Fibroblast of pulmonary artery (primary cell): ENCODE data around the gene IFNA4.
"Not testable (repeated sequence)": the region's sequence is repeated elsewhere in the genome, so short reads cannot be mapped to it uniquely, and the experiment has no call there.

Source experiments
- DNase-seq: peaks from one replicate; pipeline ENCODE4 v3.0.0-alpha.2; 2010; ENCODE audit warnings: low read depth
- H3K4me3 ChIP-seq: replicated peaks from 2 replicates; pipeline ENCODE4 v1.5.1; 2011; ENCODE audit warnings: low read depth, mild to moderate bottlenecking, control low read depth, low read length, moderate library complexity
- CTCF ChIP-seq: IDR thresholded peaks from 2 replicates; pipeline ENCODE4 v1.5.1; 2011; ENCODE audit warnings: mild to moderate bottlenecking, control low read depth, low read length, inconsistent platforms; ENCODE audit errors: missing control alignments

The IFNA4 gene

GRCh38 chr9:21210311-21210710, 22.9 kb upstream of the IFNA4 start:
- TF ChIP-seq CTCF: no peak
- DNase-seq: no peak
- no peak overlapping the region for H3K4me3 ChIP-seq

- not testable (repeated sequence) for DNase-seq, H3K4me3 ChIP-seq
Observed at GRCh38 chr9:21207043-21207442, 19.7 kb upstream of the IFNA4 start, which contains the start of gene IFNA10. TSS of gene IFNA10 (minus strand) at chr9:21207143. CDS start at chr9:21207097, 46 bp downstream.

- TF ChIP-seq CTCF: no peak
- DNase-seq: no peak
- H3K4me3 ChIP-seq: no peak overlapping the region
Observed at GRCh38 chr9:21205204-21205603, 17.8 kb upstream of the IFNA4 start.

- not testable (repeated sequence) for H3K4me3 ChIP-seq, DNase-seq
Observed at GRCh38 chr9:21202105-21202504, 14.7 kb upstream of the IFNA4 start, which contains the start of gene IFNA7. TSS of gene IFNA7 (minus strand) at chr9:21202205. CDS start at chr9:21202165, 40 bp downstream.

GRCh38 chr9:21194867-21195776, 7.7 kb upstream of the IFNA4 start:
- H3K4me3 ChIP-seq: not testable (repeated sequence)
- TF ChIP-seq CTCF: peak; percentile 59
- peak; percentile 18 for DNase-seq

GRCh38 chr9:21182810-21183736, 4.3 kb downstream of the IFNA4 start:
- peak; percentile 17 for DNase-seq

GRCh38 chr9:21174671-21175070, 12.7 kb downstream of the IFNA4 start:
- no peak for TF ChIP-seq CTCF
- H3K4me3 ChIP-seq: no peak overlapping the region
- DNase-seq: no peak

More at GRCh38 chr9:21182810-21183736, 4.3 kb downstream of the IFNA4 start:
- not testable (repeated sequence) for H3K4me3 ChIP-seq
- TF ChIP-seq CTCF: peak; percentile 56
